ENCODE measurements around the gene ST13. TPM values are rescaled to one million over a fixed set of nuclear protein-coding genes. Genes with fewer than 3 reads are reported as not detected.
A peak's percentile ranks its signal among the peaks of the same experiment; 100 is the strongest.

Gene ST13
- total and polyA plus RNA-seq, 2 of the 4 experiments (the other 2 are of a cell fraction), result 115 to 235 TPM

DNA sequence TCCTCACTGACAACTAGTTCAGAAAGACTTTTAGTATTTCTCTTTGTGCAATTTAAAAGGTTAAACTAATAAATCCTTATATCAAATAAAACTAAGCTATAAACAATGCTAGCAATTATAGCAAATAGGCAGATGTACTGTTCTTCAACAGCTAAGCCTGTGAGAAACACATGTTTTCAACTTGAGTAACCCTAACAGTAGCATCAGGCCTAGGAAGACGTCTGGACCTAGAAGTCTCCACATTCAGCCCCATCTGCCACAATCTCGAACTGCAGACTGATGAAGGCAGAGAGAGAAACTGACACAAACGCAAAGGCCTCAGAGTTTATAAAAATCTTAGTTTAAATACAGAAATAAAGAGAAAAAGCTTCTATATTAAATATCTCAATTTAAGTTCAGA is 2.5 kb downstream of the ST13 start:
- Histone ChIP-seq H3K23ac (ENCODE audit: low read depth, low read length) (peak overlapping the region; percentile 60; the same call in 1 of the 2 replicates), H3K18ac (ENCODE audit: low read depth, low read length) (no peak overlapping the region), H3K27ac (ENCODE audit: insufficient read depth, low read length) (no peak overlapping the region), H2AK5ac (ENCODE audit: low read depth, low read length) (no peak overlapping the region), H3K56ac (ENCODE audit: extremely low read depth, insufficient read depth, low read length) (no peak overlapping the region), H4K5ac (ENCODE audit: low read depth, low read length) (no peak overlapping the region), H2AFZ (replicated peaks; ENCODE audit: low read length, poor library complexity) (no peak overlapping the region), H3K4me1 (ENCODE audit: control insufficient read depth, insufficient read depth, low read length) (peaks cover 9% of the 10 kb centered on the region), H3K79me1 (ENCODE audit: low read depth in 1 of 2, low read length in 2 of 2) (peaks cover 7 to 37% of the 10 kb centered on the region in 2 experiments), H3K9me1 (ENCODE audit: insufficient read depth, low read length) (0 out of 2 replicates have a peak, but pooled peaks cover 3% of the 10 kb centered on the region), H4K8ac (ENCODE audit: low read depth in 2 of 2, low read length in 2 of 2) (peak overlapping the region in 1 of 2 experiments; percentile 44; a peak in 1 of 4 replicates), H3K9ac (ENCODE audit: low read depth, low read length) (no peak overlapping the region), H3K4me3 (ENCODE audit: insufficient read depth, low read depth, low read length) (no peak overlapping the region), H3K27me3 (ENCODE audit: control insufficient read depth, insufficient read depth, low read length) (no peaks in the 10 kb centered on the region), H3K4ac (ENCODE audit: low read depth, low read length) (0 out of 2 replicates have a peak overlapping the region, but pooled peaks have one; percentile 14), H3K4me2 (ENCODE audit: low read depth, low read length) (peak overlapping the region; percentile 30; the same call in 1 of the 2 replicates), H3K36me3 (ENCODE audit: control insufficient read depth, insufficient read depth, low read length) (peaks cover 9% of the 10 kb centered on the region), H3K14ac (replicated peaks; ENCODE audit: low read depth, low read length) (0 out of 2 replicates have a peak overlapping the region, but pooled peaks have one; percentile 29), H2BK120ac (ENCODE audit: low read depth, low read length) (no peak overlapping the region), H3K9me3 (ENCODE audit: control insufficient read depth, insufficient read depth, low read length) (no peaks in the 10 kb centered on the region), H4K20me1 (ENCODE audit: insufficient read depth, low read length) (peaks cover 50% of the 10 kb centered on the region), H2BK15ac (ENCODE audit: low read depth, low read length) (no peak overlapping the region), H4K91ac (ENCODE audit: insufficient read depth, low read depth, low read length) (no peak overlapping the region), H2BK20ac (ENCODE audit: low read depth, low read length) (no peak overlapping the region), H2AK9ac (replicated peaks; ENCODE audit: low read depth, low read length, poor library complexity) (no peak overlapping the region), H2BK5ac (ENCODE audit: low read depth, low read length, poor library complexity, severe bottlenecking) (peak overlapping the region; percentile 16)
- intact Hi-C loops (cut with micrococcal nuclease) (no loop called here), dilution Hi-C loops (cut with HindIII; ENCODE audit: low sequenced_read_pairs, unreplicated experiment) (no loop called here), in situ Hi-C loops (cut with MboI; ENCODE audit: low sequenced_read_pairs) (no loop called here)
- no TSS peak for BruUV-seq (replicated peaks)
- CTCF ChIA-PET, result no interaction called here
- no CpG with 5 or more reads among the region's 3 CpGs for WGBS, 2 experiments (ENCODE audit: extremely low coverage in 2 of 2, insufficient read length in 1 of 2)
- DNase-seq, result no peak
- no peak for ATAC-seq (ENCODE audit: low read depth)
- POLR2A ChIA-PET (ENCODE audit: unreplicated experiment), result no interaction called here
- TF ChIP-seq CHD1 (IDR thresholded peaks at IDR 0.05; ENCODE audit: low read depth, low read length), result no peak
- TF ChIP-seq MAZ (IDR thresholded peaks at IDR 0.05; ENCODE audit: borderline replicate concordance, low read depth, low read length), result no peak
- TF ChIP-seq, protein P1, sequence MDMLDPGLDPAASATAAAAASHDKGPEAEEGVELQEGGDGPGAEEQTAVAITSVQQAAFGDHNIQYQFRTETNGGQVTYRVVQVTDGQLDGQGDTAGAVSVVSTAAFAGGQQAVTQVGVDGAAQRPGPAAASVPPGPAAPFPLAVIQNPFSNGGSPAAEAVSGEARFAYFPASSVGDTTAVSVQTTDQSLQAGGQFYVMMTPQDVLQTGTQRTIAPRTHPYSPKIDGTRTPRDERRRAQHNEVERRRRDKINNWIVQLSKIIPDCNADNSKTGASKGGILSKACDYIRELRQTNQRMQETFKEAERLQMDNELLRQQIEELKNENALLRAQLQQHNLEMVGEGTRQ (IDR thresholded peaks at IDR 0.05; ENCODE audit: low read depth, low read length), result no peak
- no peak for TF ChIP-seq POLR2A (IDR thresholded peaks at IDR 0.05; ENCODE audit: low read depth, low read length)
- no peak for TF ChIP-seq RCOR1 (IDR thresholded peaks at IDR 0.05; ENCODE audit: insufficient replicate concordance, low read length)
- no peak for TF ChIP-seq CEBPB (IDR thresholded peaks at IDR 0.05; ENCODE audit: low read depth, low read length)
- TF ChIP-seq SMC3 (IDR thresholded peaks at IDR 0.05; ENCODE audit: low read depth, low read length), result no peak
- TF ChIP-seq, protein P2, sequence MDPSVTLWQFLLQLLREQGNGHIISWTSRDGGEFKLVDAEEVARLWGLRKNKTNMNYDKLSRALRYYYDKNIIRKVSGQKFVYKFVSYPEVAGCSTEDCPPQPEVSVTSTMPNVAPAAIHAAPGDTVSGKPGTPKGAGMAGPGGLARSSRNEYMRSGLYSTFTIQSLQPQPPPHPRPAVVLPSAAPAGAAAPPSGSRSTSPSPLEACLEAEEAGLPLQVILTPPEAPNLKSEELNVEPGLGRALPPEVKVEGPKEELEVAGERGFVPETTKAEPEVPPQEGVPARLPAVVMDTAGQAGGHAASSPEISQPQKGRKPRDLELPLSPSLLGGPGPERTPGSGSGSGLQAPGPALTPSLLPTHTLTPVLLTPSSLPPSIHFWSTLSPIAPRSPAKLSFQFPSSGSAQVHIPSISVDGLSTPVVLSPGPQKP (IDR thresholded peaks at IDR 0.05; ENCODE audit: borderline replicate concordance, low read depth, low read length), result no peak
- no peak for TF ChIP-seq RFX5 (IDR thresholded peaks at IDR 0.05; ENCODE audit: low read depth, low read length)
- TF ChIP-seq NFE2L2 (IDR thresholded peaks at IDR 0.05; ENCODE audit: low read depth, low read length), result no peak
- no peak for TF ChIP-seq FOS (IDR thresholded peaks at IDR 0.05; ENCODE audit: low read depth, low read length)
- TF ChIP-seq BHLHE40 (IDR thresholded peaks at IDR 0.05; ENCODE audit: low read depth, low read length), result no peak
- TF ChIP-seq MAFK (IDR thresholded peaks at IDR 0.05; ENCODE audit: low read depth, low read length), result no peak
- no peak for TF ChIP-seq RAD21 (IDR thresholded peaks at IDR 0.05; ENCODE audit: low read length)
- no peak for TF ChIP-seq MXI1 (IDR thresholded peaks at IDR 0.05; ENCODE audit: borderline replicate concordance, low read depth, low read length)
- TF ChIP-seq, protein P3, sequence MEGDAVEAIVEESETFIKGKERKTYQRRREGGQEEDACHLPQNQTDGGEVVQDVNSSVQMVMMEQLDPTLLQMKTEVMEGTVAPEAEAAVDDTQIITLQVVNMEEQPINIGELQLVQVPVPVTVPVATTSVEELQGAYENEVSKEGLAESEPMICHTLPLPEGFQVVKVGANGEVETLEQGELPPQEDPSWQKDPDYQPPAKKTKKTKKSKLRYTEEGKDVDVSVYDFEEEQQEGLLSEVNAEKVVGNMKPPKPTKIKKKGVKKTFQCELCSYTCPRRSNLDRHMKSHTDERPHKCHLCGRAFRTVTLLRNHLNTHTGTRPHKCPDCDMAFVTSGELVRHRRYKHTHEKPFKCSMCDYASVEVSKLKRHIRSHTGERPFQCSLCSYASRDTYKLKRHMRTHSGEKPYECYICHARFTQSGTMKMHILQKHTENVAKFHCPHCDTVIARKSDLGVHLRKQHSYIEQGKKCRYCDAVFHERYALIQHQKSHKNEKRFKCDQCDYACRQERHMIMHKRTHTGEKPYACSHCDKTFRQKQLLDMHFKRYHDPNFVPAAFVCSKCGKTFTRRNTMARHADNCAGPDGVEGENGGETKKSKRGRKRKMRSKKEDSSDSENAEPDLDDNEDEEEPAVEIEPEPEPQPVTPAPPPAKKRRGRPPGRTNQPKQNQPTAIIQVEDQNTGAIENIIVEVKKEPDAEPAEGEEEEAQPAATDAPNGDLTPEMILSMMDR (conservative IDR thresholded peaks at IDR 0.05; ENCODE audit: low read depth, low read length), result no peak
